Measurements from ENCODE around the gene THSD1.

GRCh38 chr13:52377898-52378297 is 28.1 kb downstream of the THSD1 start:
- no peak for TF ChIP-seq CTCF (IDR thresholded peaks at IDR 0.05)
- no peak for TF ChIP-seq ZBTB43 (CRISPR knock-in tag; IDR thresholded peaks at IDR 0.05)
- no peak for TF ChIP-seq CREM (CRISPR knock-in tag; IDR thresholded peaks at IDR 0.05)
- no peak for TF ChIP-seq ZNF512 (CRISPR knock-in tag; IDR thresholded peaks at IDR 0.05; ENCODE audit: borderline replicate concordance)
